ENCODE data around the gene TAB2. TPM values are rescaled to one million over a fixed set of nuclear protein-coding genes. Genes with fewer than 3 reads are reported as not detected.
A peak's percentile ranks its signal among the peaks of the same experiment; 100 is the strongest.
"Not testable (repeated sequence)": the region's sequence is repeated elsewhere in the genome, so short reads cannot be mapped to it uniquely, and the experiment has no call there.

TAB2 gene
- total and polyA plus RNA-seq, 7 donors: 33.4 to 149 (median 100) TPM

DNA sequence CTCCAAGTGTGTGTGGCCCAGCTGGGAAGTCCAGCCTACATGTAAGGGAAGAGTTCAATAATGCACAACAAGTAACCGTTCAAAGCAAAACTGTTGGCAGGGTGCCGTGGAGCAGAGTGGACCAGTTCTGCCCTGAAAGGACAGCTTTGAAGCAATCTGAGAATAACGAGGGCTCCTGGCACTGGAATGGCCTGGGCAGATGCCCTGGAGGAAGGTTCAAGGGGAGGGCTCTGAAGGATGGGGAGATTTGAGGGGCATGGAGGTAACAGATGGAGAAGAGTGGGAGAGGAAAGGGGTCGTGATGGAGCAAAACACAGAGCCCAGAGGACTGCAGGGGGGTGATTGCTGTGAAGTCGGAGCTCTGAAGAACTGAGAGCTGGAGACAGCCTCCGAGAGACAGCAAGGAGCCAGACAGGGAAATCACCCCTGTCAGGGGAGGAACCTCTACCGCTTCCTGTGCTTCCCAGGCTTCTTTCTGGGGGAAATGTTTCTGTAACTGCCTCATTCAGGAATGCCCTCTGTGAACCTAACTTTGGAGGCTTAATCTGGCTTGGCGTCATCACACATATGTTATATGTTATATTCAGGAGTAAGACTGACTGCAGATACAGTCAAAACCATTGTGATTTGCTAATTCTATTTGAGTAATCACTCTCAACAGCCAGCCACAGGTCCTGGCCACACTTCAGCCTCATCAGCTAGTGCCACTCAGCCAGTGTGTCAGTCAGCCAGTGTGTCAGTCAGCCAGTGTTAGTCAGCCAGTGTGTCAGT, 126.1 kb downstream of the TAB2 start:
- no peak overlapping the region for H3K4me3 ChIP-seq
- TF ChIP-seq, protein P1, sequence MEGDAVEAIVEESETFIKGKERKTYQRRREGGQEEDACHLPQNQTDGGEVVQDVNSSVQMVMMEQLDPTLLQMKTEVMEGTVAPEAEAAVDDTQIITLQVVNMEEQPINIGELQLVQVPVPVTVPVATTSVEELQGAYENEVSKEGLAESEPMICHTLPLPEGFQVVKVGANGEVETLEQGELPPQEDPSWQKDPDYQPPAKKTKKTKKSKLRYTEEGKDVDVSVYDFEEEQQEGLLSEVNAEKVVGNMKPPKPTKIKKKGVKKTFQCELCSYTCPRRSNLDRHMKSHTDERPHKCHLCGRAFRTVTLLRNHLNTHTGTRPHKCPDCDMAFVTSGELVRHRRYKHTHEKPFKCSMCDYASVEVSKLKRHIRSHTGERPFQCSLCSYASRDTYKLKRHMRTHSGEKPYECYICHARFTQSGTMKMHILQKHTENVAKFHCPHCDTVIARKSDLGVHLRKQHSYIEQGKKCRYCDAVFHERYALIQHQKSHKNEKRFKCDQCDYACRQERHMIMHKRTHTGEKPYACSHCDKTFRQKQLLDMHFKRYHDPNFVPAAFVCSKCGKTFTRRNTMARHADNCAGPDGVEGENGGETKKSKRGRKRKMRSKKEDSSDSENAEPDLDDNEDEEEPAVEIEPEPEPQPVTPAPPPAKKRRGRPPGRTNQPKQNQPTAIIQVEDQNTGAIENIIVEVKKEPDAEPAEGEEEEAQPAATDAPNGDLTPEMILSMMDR (IDR thresholded peaks at IDR 0.05): no peak
- TF ChIP-seq EP300 (IDR thresholded peaks at IDR 0.05) (no peak), POLR2AphosphoS5 (IDR thresholded peaks at IDR 0.05) (no peak), POLR2A (IDR thresholded peaks at IDR 0.05) (no peak)
- H3K27me3 ChIP-seq: no peaks in the 10 kb centered on the region
- H3K36me3 ChIP-seq: no peaks in the 10 kb centered on the region
- intact Hi-C loops (cut with DNase I): no loop called here
- H3K4me1 ChIP-seq: peaks cover 0 to 4% (median 0%) of the 10 kb centered on the region in 4 donors
- 85 to 92% methylated on average over 8 of the region's 8 CpGs for WGBS, 2 donors
- H3K9me3 ChIP-seq: no peaks in the 10 kb centered on the region
- DNase-seq: peak; percentile 43
- H3K27ac ChIP-seq: no peak overlapping the region

DNA sequence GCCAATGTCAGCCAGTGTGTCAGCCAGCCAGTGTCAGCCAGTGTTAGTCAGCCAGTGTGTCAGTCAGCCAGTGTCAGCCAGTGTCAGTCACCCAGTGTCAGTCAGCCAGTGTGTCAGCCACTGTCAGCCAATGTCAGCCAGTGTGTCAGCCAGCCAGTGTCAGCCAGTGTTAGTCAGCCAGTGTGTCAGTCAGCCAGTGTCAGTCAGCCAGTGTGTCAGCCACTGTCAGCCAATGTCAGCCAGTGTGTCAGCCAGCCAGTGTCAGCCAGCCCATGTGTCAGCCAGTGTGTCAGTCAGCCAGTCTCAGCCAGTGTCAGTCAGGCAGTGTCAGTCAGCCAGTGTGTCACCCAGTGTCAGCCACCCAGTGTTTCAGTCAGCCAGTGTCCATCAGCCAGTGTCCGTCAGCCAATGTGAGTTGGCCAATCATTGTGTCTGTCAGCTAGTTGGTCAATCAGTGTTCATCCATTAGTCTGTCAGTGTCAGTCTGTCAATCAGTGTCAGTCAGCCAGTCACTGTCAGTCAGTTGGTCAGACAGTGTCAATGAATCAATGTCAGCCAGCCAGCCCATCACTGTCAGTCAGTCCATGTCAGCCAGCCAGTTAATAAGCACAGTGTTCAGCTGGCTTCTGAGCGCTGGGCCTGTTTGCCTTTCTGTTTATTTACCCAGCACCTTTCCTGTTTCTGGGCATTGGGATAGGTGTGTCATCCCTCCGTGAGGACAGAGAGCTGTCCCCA, 127.0 kb downstream of the TAB2 start:
- DNase-seq: peak; percentile 21
- H3K9me3 ChIP-seq; intact Hi-C loops (cut with DNase I); H3K4me3 ChIP-seq; H3K27me3 ChIP-seq; H3K36me3 ChIP-seq; H3K4me1 ChIP-seq; H3K27ac ChIP-seq: not testable (repeated sequence)
- WGBS, 2 donors: 47 to 80% methylated on average over 3 of the region's 3 CpGs

DNA sequence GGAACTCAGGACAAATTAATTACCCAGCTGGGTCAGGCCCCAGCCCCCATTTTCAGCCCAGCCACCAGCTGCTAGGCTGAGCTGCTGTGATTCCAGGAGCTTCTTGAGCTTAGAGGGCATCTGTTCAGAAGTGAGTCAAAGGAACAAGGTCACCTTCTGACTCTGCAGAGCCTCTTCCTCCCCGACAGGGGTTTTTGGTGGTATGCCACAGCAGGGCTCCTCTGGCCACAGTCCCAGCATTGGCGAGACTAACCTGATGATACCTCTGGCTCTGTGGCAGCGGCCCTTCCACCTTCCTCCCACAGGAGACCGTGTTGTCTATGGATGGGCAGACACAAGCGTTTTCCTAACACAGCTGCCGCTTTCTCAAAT, 127.6 kb downstream of the TAB2 start:
- WGBS, 2 donors: 84% methylated on average over 6 of the region's 6 CpGs
- no peak for DNase-seq

DNA sequence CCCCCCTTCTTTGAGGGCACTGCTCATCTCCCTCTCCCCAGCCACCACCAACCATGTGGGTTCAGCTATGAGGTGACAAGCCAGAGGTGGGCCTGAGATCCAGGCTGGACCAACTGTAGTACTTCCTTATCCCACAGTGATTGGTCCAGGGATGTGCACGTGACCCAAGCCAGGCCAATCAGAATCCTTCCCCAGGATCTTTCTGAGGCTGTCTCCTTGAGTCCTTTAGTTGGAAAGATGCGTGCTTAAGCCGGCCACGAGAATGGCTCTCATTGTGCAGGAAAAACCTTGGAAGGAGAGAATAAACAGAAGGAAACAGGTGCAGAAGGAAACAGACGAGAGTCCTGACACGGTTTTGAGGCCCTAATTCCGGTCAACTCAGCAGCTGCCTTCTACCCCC, 128.1 kb downstream of the TAB2 start:
- no peaks in the 10 kb centered on the region for H3K36me3 ChIP-seq
- no peaks in the 10 kb centered on the region for H3K27me3 ChIP-seq
- no peak overlapping the region for H3K4me3 ChIP-seq
- no peak overlapping the region for H3K27ac ChIP-seq
- intact Hi-C loops (cut with DNase I): no loop called here
- 94% methylated on average over 7 of the region's 7 CpGs for WGBS, 2 donors
- no peaks in the 10 kb centered on the region for H3K9me3 ChIP-seq
- TF ChIP-seq POLR2A (IDR thresholded peaks at IDR 0.05) (no peak), EP300 (IDR thresholded peaks at IDR 0.05) (no peak), POLR2AphosphoS5 (IDR thresholded peaks at IDR 0.05) (no peak)
- TF ChIP-seq, protein P1 (IDR thresholded peaks at IDR 0.05): no peak
- no peak for DNase-seq
- peaks cover 0 to 7% (median 4%) of the 10 kb centered on the region in 4 donors for H3K4me1 ChIP-seq

More for the DNA sequence above, 127.6 kb downstream of the TAB2 start:
- Histone ChIP-seq H3K36me3 (no peaks in the 10 kb centered on the region), H3K4me3 (no peak overlapping the region), H3K9me3 (no peaks in the 10 kb centered on the region), H3K27ac (no peak overlapping the region), H3K4me1 (peaks cover 0 to 4% (median under 1%) of the 10 kb centered on the region in 4 donors), H3K27me3 (no peaks in the 10 kb centered on the region)
- intact Hi-C loops (cut with DNase I): no loop called here
- TF ChIP-seq, protein P1 (IDR thresholded peaks at IDR 0.05): no peak

DNA sequence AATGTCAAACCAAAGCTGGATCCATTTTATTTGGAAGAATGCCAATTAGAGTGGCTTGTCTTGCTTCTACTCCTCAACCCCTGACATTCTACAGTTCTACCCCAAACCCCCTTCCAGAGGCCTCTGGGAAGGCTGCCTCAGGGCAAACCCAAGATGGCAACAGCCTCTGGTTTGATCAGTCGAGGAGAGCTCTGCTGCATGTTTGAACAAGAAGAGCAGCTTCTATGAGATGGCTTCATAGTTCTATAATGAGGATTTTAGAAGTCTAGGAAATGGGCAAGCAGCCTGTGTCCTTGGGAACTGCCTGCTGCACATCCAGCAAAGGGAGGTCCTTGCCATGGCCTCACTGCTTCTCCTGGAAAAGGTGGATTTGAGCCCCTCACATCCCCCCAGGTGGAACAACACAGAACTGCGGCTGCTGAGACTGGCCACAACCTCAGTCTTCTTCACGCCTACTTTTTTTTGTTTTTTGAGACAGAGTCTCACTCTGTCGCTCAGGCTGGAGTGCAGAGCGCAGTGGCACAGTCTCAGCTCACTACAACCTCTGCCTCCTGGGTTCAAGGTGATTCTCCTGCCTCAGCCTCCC, 129.4 kb downstream of the TAB2 start:
- no peak for DNase-seq
- H3K36me3 ChIP-seq: no peaks in the 10 kb centered on the region
- H3K4me1 ChIP-seq: peaks cover 0 to 18% (median 16%) of the 10 kb centered on the region in 4 donors
- intact Hi-C loops (cut with DNase I): no loop called here
- H3K27me3 ChIP-seq: no peaks in the 10 kb centered on the region
- no peaks in the 10 kb centered on the region for H3K9me3 ChIP-seq
- 95 to 97% methylated on average over 5 of the region's 5 CpGs for WGBS, 2 donors
- H3K27ac ChIP-seq: no peak overlapping the region
- no peak overlapping the region for H3K4me3 ChIP-seq
- no peak for TF ChIP-seq EP300 (IDR thresholded peaks at IDR 0.05)
- TF ChIP-seq POLR2AphosphoS5 (IDR thresholded peaks at IDR 0.05): no peak
- TF ChIP-seq, protein P1 (IDR thresholded peaks at IDR 0.05): no peak
- no peak for TF ChIP-seq POLR2A (IDR thresholded peaks at IDR 0.05)
